Esophagus muscularis mucosa (tissue), 3 donors: ENCODE results near the gene TFB1M.

ENCODE experiments used
- POLR2A ChIP-seq: fragments of 450-650 bp; IDR thresholded peaks from one replicate; pipeline ENCODE4 v1.6.1; 2017; ENCODE audit warnings: antibody characterized with exemption, moderate library complexity, mild to moderate bottlenecking, low read depth
- POLR2AphosphoS5 ChIP-seq, 2 donors: sonication (generic); formaldehyde crosslinking; IDR thresholded peaks; one replicate each; pipeline ENCODE4 v1.6.1; 2017; ENCODE audit warnings: antibody characterized with exemption in 2 of 2
- TF ChIP-seq, protein P1 (sequence below), 3 experiments: fragments of 200-600 bp in 2 of 3; fragments of 450-650 bp in 1 of 3; sonication (generic) in 2 of 3; IDR thresholded peaks; one replicate each; pipeline ENCODE4 v1.5.1; 2017 to 2019; ENCODE audit warnings: antibody characterized with exemption in 3 of 3, mild to moderate bottlenecking in 2 of 3, moderate library complexity in 1 of 3

DNA sequence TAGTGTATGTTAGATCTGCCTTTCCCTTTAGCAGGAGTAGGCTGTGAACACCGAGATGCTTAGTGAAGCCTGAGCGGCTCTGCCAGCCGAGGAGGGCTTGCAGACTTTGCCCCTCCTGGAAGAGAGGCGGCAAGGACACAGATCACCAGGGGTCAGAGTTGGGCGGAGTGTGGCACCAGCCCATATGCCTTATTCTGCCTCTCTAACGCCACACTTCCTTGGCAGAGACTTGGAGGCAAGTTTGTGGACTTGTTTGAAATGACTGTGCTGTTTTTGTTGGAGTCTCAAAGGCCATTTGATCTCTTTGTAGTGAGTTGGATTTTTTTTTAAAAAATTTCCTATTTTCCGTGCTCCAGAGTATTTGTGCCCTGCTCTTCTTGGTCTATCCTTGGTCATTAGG lies 95.0 kb downstream of the TFB1M start:
- no peak for TF ChIP-seq POLR2A
- TF ChIP-seq, protein P1, sequence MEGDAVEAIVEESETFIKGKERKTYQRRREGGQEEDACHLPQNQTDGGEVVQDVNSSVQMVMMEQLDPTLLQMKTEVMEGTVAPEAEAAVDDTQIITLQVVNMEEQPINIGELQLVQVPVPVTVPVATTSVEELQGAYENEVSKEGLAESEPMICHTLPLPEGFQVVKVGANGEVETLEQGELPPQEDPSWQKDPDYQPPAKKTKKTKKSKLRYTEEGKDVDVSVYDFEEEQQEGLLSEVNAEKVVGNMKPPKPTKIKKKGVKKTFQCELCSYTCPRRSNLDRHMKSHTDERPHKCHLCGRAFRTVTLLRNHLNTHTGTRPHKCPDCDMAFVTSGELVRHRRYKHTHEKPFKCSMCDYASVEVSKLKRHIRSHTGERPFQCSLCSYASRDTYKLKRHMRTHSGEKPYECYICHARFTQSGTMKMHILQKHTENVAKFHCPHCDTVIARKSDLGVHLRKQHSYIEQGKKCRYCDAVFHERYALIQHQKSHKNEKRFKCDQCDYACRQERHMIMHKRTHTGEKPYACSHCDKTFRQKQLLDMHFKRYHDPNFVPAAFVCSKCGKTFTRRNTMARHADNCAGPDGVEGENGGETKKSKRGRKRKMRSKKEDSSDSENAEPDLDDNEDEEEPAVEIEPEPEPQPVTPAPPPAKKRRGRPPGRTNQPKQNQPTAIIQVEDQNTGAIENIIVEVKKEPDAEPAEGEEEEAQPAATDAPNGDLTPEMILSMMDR (IDR thresholded peaks at IDR 0.05): no peak
- no peak for TF ChIP-seq POLR2AphosphoS5 (IDR thresholded peaks at IDR 0.05)
